GM12873 (cell line): ENCODE measurements around the gene COIL.

Experiments
- CTCF ChIP-seq: IDR thresholded peaks from 2 replicates; pipeline ENCODE4 v1.5.1; 2012; ENCODE audit warnings: low read depth, mild to moderate bottlenecking, moderate library complexity, low read length, control low read depth; ENCODE audit not compliant: insufficient read depth; ENCODE audit errors: missing control alignments

Gene COIL

GRCh38 chr17:56976941-56977608 lies 16.2 kb upstream of the COIL start:
- no peak for TF ChIP-seq CTCF

GRCh38 chr17:56975656-56976055 lies 14.8 kb upstream of the COIL start:
- no peak for TF ChIP-seq CTCF

- TF ChIP-seq CTCF = no peak
Measured at GRCh38 chr17:56974055-56974454, 13.2 kb upstream of the COIL start.

GRCh38 chr17:56973520-56973919 lies 12.7 kb upstream of the COIL start:
- TF ChIP-seq CTCF = no peak

- TF ChIP-seq CTCF = no peak
Measured at GRCh38 chr17:56972111-56972730, 11.4 kb upstream of the COIL start.

- no peak for TF ChIP-seq CTCF
Measured at GRCh38 chr17:56970974-56971373, 10.1 kb upstream of the COIL start.

- TF ChIP-seq CTCF = no peak
Measured at GRCh38 chr17:56966338-56966737, 5.5 kb upstream of the COIL start.
